ENCODE data around the gene ZDHHC17.
A peak's percentile ranks its signal among the peaks of the same experiment; 100 is the strongest.

Gene ZDHHC17

GRCh38 chr12:76830436-76830835 lies 66.5 kb downstream of the ZDHHC17 start:
- no peak for DNase-seq

GRCh38 chr12:76836633-76837032 lies 72.7 kb downstream of the ZDHHC17 start:
- no peak for DNase-seq

- no peak for DNase-seq
These were observed 83.3 kb downstream of the ZDHHC17 start for GRCh38 chr12:76847260-76847659.

GRCh38 chr12:76848132-76848531 lies 84.2 kb downstream of the ZDHHC17 start:
- no peak for DNase-seq

- no peak for DNase-seq
These were observed 88.2 kb downstream of the ZDHHC17 start for GRCh38 chr12:76852106-76852505.

- no peak for DNase-seq
These were observed 91.4 kb downstream of the ZDHHC17 start for GRCh38 chr12:76855271-76855670.

- DNase-seq = no peak
These were observed 92.2 kb downstream of the ZDHHC17 start for GRCh38 chr12:76856018-76856644.

- no peak for DNase-seq
These were observed 95.7 kb downstream of the ZDHHC17 start for GRCh38 chr12:76859611-76860010.

GRCh38 chr12:76860256-76860655 lies 96.3 kb downstream of the ZDHHC17 start:
- no peak for DNase-seq

- DNase-seq = no peak
These were observed 99.2 kb downstream of the ZDHHC17 start for GRCh38 chr12:76863005-76863670.

- DNase-seq = no peak
These were observed 99.9 kb downstream of the ZDHHC17 start for GRCh38 chr12:76863837-76864236.

- DNase-seq = no peak
These were observed 101.0 kb downstream of the ZDHHC17 start for GRCh38 chr12:76864791-76865400.

- DNase-seq = no peak
These were observed 102.2 kb downstream of the ZDHHC17 start for GRCh38 chr12:76866151-76866567.

- no peak for DNase-seq
These were observed 102.8 kb downstream of the ZDHHC17 start for GRCh38 chr12:76866726-76867125.

GRCh38 chr12:76871082-76871481 lies 107.2 kb downstream of the ZDHHC17 start:
- no peak for DNase-seq

GRCh38 chr12:76871742-76872141 lies 107.8 kb downstream of the ZDHHC17 start:
- DNase-seq = no peak

GRCh38 chr12:76872415-76872814 lies 108.5 kb downstream of the ZDHHC17 start:
- DNase-seq = no peak

- DNase-seq = no peak
These were observed 110.1 kb downstream of the ZDHHC17 start for GRCh38 chr12:76874027-76874426.

- no peak for DNase-seq
These were observed 110.7 kb downstream of the ZDHHC17 start for GRCh38 chr12:76874491-76875190.

GRCh38 chr12:76876696-76877229 lies 112.8 kb downstream of the ZDHHC17 start:
- DNase-seq = no peak

GRCh38 chr12:76878099-76878898 lies 114.4 kb downstream of the ZDHHC17 start:
- no peak for DNase-seq

- peak; percentile 100 for DNase-seq
These were observed 115.2 kb downstream of the ZDHHC17 start, which contains the start of gene CSRP2 for GRCh38 chr12:76878899-76879709. Gene CSRP2, minus strand, starts transcription at chr12:76879019. Its CDS starts 12,759 bp downstream, at chr12:76866260.

Measured in GOT3 (cell line).